Cardiac septum (tissue), 1 donor: ENCODE results near the gene KCNT1. TPM values are rescaled to one million over a fixed set of nuclear protein-coding genes. Genes with fewer than 3 reads are reported as not detected.

Experiments used
- DNase-seq: peaks from one replicate; pipeline ENCODE4 v3.0.0-alpha.2; 2020; ENCODE audit warnings: low spot score
- intact Hi-C: fragments of 100-400 bp; cut with DNase I; formaldehyde crosslinking; loops from one replicate; pipeline ENCODE4 v1.14.0; 2022
- total RNA-seq: library from RNA; stranded (reverse); fragmentation: NEBNext Ultra II Directional; extraction: Animal tissue kit (Norgen Biotek cat#: 25700); gene quantifications from one replicate; pipeline ENCODE4 v1.2.1, GENCODE V29; 2021
- donor health status: DM: no; HTN: no; CAD: no.

Gene KCNT1
- total RNA-seq, 1 donor from 2014 or later, result 1.2 TPM

GRCh38 chr9:135739271-135740220 lies 37.6 kb downstream of the KCNT1 start:
- intact Hi-C loops, result no loop called here
- DNase-seq, result no peak

DNA sequence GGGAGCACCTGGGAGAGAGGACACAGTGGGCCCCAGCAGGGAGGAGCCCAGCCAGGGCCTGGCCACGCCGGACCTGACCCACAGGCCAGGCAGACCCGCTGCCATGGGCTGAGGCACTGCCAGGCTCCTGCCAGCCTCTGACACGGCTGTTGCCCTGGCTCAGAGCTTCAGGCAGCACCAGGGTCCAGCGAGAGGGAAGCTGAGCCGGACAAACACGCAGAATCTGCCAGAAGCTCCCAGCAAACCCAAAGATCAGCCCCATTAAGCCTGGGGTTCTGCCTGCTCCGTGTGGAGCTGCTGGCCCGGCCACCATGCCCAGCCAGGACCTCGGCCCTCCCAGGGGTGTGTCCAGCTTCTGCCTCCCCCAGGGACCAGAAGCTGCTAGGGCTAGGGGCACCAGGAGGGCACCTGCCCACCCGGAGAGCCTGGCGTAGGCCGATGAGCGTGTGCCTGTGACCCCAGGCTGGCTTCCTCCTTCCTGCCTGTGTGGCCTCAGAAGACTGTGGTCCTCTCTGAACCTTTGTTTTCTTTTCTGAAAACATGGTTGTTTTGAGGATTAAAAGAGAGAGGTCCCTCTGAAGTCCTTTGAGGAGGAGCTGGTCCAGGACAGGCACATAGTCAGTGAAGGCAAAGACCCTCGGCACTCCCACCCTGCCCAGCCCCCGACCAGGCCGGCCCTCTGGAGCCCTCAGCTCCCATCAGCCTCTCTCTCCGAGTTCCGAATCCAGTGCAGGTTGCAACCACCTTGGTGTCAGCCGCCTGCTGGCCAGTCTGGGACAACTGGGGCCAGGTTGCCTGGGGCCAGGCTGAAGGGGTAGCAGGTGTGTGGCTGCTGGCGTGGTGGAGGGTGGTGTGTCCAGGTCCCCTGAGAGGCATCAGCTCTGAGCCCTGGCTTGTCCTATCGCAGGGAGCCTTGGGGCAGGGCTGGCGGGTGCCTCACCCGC lies 39.6 kb downstream of the KCNT1 start:
- intact Hi-C loops, result no loop called here
- DNase-seq, result no peak

DNA sequence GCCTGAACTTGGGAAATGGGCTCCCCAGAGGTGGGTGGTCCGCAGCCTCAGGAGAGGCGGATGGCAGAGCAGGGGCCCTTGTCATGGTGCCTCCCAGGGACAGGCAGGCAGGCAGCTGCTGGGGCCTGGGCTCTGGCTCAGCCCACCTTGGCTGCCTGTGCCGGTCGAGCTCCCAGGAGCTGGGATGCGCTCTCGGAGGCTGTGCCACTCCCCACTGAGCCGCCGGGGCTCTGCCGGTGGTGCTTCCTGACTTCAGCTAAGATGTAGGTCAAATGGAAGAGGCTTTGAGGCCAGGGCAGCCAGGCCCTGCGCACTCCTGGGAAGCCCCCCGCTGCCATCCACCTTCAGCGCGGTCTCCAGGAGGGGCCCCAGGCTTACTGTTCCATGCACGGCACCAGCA lies 41.0 kb downstream of the KCNT1 start:
- intact Hi-C loops, result no loop called here
- no peak for DNase-seq

GRCh38 chr9:135743546-135744332 lies 41.8 kb downstream of the KCNT1 start:
- DNase-seq, result no peak
- intact Hi-C loops, result no loop called here

DNA sequence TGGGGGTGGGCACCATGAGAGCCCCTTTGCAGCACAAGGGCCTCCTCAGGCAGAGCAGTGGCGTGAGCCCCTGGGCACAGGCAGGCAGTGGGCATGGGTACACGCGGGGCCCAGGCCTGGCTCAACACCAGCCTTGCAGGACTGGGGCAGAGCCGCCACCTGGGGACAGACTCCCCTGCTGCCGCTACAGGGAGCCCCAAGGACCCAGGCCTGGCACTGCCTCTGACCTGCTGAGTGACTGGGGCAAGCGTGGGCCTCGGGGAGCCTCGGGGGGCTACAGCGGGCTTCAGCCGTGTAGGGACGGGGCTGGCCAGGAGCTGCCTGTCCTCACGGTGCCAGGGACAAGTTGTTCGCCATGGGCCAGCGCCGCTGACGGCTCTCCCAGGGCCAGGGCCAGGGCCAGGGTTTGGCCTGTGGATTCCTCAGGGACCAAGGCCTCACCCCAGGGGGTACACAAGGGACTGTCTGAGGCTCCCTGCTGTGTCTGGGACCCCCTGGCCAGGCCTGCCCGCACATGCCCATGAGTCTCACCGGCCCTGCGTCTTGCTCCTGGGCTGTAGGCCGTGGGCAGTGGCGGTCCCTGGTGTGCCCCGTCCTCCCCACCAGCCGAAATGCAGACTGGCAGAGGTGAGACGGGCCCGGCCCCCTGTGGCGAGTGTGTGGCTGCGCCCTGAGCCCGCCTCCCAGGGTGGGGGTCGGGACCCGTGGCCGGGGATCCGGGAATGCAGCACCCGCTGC lies 42.5 kb downstream of the KCNT1 start:
- intact Hi-C loops, result no loop called here
- DNase-seq, result no peak

DNA sequence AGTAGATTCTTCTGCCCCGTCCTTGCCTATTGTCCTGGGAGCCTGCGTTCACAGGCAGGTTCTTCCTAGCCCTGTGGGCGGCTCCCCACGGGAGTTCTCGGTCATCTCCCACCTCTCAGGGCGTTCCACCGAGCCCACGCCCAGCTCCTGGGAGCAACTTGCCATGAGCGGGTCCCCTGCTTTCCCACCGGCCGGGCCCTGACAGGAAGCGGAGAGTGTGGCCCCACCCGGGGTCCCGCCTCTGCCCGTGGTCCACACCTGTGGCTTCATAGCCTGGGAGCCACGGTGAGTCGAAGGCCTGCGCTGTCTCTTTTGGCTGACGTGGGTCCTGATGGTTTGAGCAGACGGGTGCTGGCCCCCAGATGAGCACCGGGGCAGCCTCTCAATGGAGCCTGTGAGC lies 43.2 kb downstream of the KCNT1 start:
- intact Hi-C loops, result no loop called here
- no peak for DNase-seq

DNA sequence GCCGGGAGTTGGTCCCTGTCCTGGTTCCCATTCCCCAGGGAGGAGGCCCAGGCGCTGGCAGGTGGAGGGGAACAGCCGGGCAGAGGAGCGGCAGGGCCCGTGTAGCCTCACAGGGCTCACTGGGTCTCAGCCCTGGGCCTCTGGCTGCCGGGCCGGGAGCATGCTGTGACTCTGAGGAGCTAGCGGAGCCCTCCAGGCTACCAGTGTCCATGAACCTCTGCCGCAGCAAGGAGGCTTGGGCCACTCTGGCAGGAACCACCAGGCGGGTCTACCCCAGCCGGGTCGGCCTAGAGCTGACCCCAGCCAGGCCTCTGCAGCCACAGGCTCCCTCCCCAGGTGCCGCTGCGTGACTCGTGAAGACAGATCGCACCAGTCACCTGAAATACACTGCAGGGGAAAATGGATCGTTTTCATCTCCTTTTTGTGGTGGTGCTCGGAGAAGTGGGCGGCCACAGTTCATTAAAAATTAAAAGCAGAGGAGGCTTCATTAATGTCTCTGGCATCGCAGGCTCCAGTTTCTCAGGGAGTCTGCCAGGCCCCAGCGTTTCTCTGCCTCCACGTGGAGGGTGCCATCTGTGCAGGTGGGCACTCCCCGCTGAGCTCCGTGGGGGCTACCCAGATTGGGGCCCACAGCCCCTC lies 43.8 kb downstream of the KCNT1 start:
- no peak for DNase-seq
- intact Hi-C loops, result no loop called here

DNA sequence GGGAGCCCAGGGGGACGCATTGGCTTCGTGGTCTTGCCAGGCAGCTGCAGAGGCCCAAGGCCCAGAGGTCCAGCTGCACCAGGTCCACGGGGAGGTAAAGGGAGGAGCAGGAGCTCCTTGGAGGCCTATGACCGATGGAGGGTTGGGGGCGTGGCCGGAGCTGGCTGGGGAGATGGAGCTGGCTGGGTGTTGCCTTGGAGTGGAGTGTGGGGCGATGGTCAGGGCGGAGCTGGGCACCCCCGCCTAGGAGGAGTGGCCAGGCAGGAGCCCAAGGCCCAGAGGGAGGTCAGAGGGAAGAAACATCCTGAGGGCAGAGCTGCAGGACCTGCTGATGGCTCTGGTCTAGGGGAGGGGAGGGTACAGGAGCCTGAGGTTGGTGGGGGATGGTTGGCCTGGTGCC lies 44.6 kb downstream of the KCNT1 start:
- intact Hi-C loops, result no loop called here
- no peak for DNase-seq

DNA sequence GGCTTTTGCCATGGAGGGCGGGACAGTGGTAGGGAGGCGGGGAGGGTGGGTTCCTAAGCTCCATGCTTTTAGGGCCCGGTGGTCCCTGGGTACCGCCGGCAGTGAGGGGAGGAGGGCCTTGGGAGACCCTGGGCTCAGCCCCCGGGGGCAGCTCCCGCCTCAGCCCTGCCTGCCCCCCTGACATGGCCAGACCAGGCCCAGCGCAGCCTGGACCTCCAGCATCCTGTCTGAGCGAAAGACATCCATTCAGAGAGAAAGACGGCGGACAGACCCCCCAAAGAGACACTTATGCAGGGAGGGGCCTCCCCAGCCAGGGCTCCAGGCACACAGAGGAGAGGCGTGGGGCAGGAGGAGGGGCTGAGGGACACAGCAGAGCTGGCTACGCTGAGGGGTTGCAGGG lies 45.3 kb downstream of the KCNT1 start:
- intact Hi-C loops, result no loop called here
- DNase-seq, result no peak

- intact Hi-C loops, result no loop called here
- no peak for DNase-seq
Measured at GRCh38 chr9:135748676-135749075, 46.7 kb downstream of the KCNT1 start.

- no peak for DNase-seq
- intact Hi-C loops, result no loop called here
Measured at GRCh38 chr9:135749171-135750045, 47.4 kb downstream of the KCNT1 start.

- no peak for DNase-seq
- intact Hi-C loops, result no loop called here
Measured at GRCh38 chr9:135750786-135751185, 48.8 kb downstream of the KCNT1 start.

DNA sequence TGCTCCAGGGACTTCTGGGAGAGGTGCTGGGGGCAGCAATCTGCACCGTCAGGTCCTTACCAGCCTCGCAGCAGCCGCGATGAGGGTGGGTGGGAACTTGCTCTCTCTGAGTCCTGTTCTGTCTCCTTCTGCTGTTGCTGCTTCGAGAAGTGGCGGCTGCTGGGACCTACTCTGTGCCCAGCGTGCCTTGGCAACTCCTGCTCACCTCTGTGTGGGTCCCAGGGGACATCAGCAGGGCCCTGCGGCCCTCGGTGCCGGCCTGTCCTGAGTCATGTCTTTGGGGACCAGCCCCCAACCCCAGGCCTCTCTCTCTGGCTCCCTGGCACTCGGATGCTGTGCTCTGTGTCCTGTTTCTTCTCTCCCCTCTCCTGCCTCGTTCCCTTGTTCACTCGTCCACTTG lies 49.5 kb downstream of the KCNT1 start:
- DNase-seq, result no peak
- intact Hi-C loops, result no loop called here

GRCh38 chr9:135752281-135753204 lies 50.6 kb downstream of the KCNT1 start:
- intact Hi-C loops, result no loop called here

GRCh38 chr9:135753391-135754105 lies 51.6 kb downstream of the KCNT1 start:
- intact Hi-C loops, result no loop called here
- no peak for DNase-seq

More at GRCh38 chr9:135752281-135753204, 50.6 kb downstream of the KCNT1 start:
- DNase-seq, result no peak

- intact Hi-C loops, result no loop called here
- no peak for DNase-seq
Measured at GRCh38 chr9:135756576-135756975, 54.6 kb downstream of the KCNT1 start.
